Activated CD4-positive, alpha-beta T cell treated with anti-CD3 and anti-CD28 coated beads for 1 hour (primary cell): ENCODE measurements around the gene PSMB2.
"Not testable (repeated sequence)": the region's sequence is repeated elsewhere in the genome, so short reads cannot be mapped to it uniquely, and the experiment has no call there.

Source experiments
- DNase-seq: peaks from one replicate; pipeline ENCODE4 v3.0.0-alpha.2; 2020

PSMB2 gene

DNA sequence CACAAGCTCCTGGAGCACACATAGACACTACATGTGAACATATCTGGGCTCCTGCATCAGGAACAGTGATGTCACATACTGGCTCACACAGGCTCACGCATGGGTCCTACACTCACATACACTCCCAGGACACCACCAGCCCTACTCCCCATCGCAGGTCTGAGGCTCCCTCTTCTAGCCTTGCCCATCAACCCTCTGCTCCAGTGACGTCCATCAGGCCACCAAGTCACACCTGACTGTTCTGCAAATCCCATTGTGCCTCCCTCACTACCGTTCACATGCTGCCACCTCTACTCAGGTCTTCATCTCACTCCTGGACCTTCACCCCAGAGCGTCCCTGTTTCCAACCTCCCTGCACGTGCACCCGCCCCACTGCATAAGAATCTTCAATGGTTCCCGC is 50.1 kb downstream of the PSMB2 start:
- no peak for DNase-seq

DNA sequence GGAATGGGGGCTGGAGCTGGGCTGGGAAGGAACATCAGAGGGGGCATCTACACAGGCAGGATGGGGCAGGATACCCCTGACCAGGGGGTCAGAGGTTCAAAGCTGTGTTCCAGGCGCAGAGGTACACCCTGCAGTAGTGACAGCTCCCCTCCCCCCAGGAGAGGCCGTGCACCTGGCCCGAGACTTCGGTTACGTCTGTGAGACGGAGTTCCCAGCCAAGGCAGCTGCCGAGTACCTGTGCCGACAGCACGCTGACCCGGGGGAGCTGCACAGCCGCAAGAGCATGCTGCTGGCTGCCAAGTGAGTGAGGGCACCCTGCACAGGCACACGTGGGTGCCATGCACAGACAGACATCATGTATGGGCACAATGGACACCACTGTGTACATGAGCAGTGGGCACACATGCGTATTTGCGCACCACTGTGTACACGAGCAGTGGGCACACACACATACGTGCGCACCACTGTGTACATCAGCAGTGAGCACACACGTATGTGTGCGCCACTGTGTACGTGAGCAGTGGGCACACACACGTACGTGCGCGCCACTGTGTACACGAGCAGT is 50.8 kb downstream of the PSMB2 start:
- DNase-seq: no peak

DNA sequence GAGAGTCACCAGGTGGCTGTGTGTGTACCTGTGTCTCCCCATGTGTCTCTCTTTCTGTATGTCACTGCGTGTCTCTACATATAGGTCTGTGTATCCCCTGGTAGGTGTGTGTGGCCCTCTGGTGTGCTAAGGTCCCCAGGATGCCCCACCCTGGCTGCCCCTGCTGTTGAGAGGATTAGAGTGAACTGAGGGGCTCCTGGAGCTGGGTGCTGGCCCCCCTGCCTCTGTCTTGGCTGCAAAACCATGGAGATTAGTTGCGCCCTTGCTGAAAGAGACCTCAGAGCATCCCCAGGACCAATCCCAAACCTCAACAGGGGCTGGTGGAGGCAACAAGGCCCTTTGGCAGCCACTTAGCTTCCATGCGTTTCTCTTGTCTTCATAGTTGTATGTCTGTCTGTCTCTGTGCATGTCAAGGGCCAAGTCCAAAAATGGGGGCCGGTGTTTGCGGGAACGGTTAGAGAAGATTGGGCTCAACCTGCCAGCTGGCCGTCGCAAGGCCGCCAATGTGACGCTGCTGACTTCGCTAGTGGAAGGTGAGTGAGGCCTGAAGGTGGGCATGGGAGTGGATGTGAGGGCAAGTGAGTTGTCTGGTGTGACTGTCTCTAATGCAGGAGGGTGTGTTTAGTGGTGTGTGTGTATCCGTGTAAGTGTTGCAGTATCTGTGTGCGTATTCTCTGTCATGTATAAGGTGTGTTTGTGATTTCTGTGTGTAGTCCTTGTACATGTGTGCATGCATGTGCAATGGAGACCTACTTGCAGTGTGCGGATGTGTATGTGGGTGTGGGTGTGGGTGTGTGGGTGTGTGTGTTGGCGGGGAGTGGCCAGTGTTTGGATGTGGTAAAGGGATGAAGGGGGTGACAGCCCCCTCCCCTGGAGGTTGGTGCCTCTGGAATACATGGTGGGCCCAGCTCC is 51.6 kb downstream of the PSMB2 start:
- DNase-seq: no peak

DNA sequence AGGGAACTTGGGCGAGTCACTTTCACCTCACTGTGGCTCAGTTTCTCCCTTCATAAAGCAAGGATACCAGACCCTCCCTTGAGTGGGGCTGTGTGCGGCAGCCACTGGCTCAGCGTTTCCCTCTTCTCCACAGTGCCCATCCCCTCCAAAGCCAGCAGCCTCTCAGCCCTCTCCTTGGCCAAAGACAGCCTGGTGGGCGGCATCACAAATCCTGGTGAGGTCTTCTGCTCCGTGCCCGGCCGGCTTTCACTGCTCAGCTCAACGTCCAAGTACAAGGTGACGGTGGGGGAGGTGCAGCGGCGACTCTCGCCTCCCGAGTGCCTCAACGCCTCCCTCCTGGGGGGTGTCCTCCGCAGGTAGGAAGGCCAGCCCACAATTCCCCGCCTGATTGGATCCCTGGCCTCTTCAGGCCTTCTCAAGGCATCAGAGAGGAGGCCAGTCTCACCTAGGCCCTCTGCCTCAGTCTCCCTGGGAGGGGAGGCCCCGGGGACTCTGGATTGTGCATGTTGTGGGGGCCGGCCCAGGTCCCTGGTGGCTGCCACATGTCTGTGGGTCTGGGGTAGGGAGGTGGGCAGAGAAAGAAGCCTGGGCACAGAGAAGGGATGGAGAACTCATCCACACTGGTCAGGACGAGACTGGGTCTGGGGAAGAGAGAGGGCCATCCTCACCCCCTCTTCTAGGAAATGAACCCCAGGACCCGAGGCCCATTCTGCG is 53.0 kb downstream of the PSMB2 start:
- DNase-seq: no peak

DNA sequence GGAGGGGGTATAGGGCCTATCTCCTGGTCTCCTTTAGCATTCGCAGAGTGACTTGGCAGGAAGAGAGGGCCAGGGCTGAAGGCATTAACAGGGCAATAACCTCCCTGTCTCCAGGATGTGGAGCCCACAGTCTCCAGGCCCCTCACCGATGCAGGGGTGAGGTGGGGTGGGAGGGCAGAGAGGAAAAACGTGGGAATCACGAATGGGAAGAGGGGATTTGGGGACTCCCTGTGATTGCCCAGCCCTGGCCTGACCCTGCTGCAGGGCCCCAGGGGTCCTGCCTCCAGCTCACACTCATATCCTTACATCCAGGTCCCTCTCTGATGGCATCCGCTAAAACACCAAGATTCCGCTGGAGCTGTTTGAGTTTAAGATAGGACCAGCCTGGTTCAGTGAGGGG is 53.6 kb downstream of the PSMB2 start:
- no peak for DNase-seq

DNA sequence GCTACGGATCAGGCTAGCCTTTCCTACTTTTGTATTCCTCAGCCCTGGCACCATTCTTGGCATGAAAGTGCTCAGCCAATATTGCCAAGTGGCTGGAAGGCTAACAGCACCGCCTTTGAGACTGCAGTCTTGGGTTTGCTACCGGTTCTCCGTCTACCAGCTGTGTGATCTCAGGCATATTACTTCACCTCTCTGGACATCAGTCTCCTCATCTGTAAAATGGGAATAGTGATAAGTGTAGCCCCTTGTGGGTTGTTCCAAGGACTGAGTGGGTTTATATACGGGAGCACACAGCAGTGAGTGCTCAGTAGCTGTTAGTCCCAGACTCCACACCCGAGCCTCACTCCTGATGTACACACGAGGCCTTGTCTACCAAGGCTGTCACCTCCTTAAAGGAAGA is 54.5 kb downstream of the PSMB2 start:
- no peak for DNase-seq

GRCh38 chr1:35585805-35586204 is 55.5 kb downstream of the PSMB2 start:
- DNase-seq: not testable (repeated sequence)

DNA sequence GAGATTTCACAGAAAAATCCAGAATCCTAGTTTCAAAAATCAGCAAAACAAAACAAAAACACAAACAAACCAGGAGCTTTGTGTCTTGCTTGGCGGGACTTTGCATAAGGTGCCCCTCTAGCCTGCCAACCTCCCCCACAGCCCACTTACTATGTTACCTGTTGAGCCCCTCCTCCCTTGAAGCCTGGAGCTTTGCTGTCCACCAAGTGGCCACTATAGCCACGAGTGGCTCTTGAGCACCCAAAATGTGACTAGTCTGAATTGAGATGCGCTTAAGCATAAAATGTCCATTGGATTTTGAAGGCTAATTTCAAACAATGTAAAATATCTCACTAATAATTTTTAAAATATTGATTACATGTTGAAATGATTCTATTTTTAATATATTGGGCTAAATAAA is 56.0 kb downstream of the PSMB2 start:
- DNase-seq: no peak

DNA sequence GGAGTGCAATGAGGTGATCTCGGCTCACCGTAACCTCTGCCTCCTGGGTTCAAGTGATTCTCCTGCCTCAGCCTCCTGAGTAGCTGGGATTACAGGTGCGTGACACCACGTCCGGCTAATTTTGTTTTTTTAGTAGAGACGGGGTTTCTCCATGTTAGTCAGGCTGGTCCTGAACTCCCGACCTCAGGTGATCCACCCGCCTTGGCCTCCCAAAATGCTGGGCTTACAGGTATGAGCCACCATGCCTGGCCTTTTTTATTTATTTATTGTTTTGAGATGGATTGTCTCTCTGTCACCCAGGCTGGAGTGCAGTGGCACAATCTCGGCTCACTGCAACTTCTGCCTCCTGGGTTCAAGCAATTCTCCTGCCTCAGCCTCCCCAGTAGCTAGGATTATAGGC is 59.7 kb downstream of the PSMB2 start:
- DNase-seq: not testable (repeated sequence)

DNA sequence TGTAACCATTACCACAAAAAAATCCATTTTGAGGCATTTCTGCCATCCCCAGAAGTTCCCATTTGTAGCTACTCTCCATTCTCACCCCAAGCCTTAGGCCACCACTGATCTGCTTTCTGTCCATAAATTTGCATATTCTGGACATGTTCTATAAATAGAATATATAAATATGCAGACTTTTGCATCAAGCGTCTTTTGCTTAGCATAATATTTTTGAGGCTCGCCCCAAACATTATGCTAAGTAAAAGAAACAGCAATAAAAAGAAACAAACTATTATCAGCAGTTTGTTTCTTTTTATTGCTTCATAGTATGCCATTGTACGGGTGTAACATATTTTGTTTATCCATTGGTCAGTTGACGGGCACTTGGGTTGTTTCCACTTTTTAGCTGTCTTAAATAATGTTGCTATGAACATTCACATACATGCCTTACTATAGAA is 60.4 kb downstream of the PSMB2 start:
- DNase-seq: no peak

GRCh38 chr1:35577071-35577998 is 64.0 kb downstream of the PSMB2 start:
- peak; percentile 31 for DNase-seq

GRCh38 chr1:35576766-35577070 is 64.6 kb downstream of the PSMB2 start:
- DNase-seq: not testable (repeated sequence)

DNA sequence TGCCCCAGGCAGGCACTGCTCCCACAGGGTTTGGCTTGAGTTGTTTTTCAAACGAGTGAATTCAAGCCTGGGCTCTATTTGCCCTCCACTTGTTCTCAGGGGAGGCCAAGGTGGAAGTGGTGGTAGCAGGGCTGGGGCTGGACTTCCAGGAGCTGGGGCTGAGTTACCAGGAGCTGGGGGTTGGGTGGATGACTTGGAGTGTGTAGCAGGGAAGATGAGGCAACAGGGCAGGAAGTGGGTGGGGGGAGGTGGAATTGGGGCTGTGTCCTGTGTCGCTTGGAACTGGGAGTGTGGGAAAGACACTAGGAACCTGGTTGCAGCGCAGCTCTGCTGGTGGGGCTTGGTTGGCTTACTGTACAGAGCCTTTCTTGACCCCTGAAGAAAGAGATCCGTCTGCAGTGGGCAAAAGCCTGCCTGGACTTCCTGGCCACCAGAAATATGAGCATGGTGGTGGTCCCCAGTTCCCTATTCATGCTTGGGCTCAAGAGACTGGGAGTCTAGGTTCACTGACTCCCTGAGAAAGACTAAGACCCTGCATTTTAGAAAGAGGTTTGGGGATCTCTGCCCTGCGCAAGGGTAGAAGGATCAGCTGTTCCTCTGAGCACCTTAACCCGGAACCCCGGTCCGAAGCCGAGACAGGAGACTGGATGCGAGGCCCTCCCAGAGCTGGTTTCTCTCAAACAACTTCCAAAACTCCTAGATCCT is 65.1 kb downstream of the PSMB2 start:
- DNase-seq: no peak

DNA sequence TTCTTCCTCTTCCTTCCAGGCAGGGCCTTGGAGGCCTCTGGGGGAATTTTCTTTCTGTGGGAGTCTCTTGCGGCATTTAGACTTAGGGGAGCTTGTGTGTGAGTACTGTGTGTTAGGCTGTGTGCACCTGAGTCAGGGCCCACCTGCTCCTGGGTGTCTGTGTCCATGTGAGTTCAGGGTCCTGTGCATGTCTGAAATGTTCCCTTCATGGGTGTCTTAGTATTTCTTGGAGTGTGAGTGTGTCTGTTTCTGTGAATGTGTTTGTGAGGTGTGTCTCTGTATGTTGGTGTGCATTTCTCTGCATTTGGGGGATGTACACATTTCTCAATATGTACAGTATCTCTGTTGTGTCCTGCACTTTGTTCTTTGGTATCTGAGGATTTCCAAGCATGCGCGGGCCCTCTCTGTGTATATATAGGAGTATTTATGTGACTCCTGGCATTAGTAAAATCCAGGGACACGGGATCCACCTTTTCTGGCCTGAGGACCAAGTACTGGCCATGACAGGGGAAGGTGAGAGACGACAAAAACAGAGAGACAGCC is 65.8 kb downstream of the PSMB2 start:
- no peak for DNase-seq

- no peak for DNase-seq
Measured at GRCh38 chr1:35574655-35575415, 66.5 kb downstream of the PSMB2 start.

DNA sequence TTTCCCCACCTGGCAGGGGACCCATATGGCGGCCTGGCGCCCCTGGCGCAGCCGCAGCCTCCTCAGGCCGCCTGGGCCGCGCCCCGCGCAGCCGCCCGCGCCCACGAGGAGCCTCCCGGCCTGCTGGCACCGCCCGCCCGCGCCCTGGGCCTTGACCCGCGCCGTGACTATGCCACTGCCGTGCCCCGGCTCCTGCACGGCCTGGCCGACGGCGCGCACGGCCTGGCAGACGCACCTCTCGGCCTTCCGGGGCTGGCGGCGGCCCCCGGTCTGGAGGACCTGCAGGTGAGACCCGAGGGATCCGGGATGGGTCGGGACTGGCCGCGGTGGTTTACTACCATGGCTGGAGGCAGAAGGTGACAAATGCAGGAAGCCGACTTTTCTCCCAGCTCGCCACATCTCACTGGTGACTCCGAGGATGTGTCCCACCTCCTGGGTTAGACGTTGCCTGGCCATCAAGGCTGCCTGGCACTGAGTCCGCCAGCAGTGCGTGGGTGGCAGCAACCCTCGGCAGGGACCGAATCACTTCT is 67.1 kb downstream of the PSMB2 start:
- DNase-seq: no peak

DNA sequence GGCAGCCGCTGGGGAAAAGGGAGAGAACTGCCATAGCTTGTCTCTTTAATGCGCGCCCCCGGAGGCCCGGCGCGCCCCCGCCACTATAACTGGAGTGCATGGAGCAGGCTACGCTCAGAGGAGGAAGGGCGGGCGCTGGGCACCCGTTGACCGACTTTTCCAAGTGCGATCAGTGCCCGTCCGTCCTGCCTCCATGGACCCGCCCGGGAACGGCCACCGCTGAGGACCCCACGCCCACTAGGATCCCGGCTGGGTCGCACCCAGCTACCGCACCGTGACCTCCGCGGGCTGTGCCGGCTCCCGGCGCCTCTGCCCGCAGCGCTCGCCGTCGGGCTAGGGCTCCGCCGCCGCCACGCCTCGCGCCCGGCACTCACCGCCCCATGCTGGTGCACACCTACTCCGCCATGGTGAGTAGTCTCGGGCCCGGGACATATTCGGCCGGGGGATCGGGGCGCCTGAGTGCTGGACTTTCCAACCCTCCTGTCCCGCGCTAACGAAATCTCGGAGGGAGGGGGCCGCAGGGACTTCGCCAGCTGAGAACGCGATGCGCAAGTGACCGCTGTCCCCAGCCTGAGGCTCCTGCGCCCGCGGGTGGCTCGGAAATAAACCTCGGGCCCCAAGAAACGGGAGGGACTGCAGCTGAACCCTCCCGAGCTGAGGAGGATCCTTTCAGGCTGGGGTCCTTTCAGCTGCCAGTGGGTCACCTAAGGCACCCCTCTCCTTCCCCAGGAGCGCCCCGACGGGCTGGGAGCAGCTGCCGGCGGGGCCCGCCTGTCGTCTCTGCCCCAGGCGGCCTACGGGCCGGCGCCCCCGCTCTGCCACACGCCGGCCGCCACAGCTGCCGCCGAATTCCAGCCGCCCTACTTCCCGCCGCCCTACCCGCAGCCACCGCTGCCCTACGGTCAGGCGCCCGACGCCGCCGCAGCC is 67.9 kb downstream of the PSMB2 start, which contains the start of gene TFAP2E:
Gene TFAP2E (plus strand): TSS at position 117 of the 927 bp plus-strand sequence. CDS start 264 bp downstream, at position 381.
- no peak for DNase-seq

- DNase-seq: no peak
Measured at GRCh38 chr1:35572296-35572695, 69.0 kb downstream of the PSMB2 start.

- no peak for DNase-seq
Measured at GRCh38 chr1:35571263-35571662, 70.1 kb downstream of the PSMB2 start.
